Measurements from ENCODE around the gene CCDC134. TPM values are rescaled to one million over a fixed set of nuclear protein-coding genes. Genes with fewer than 3 reads are reported as not detected.

CCDC134 gene
- total RNA-seq, 4 donors from 2014 or later: 3.8 to 8.9 (median 5.4) TPM

DNA sequence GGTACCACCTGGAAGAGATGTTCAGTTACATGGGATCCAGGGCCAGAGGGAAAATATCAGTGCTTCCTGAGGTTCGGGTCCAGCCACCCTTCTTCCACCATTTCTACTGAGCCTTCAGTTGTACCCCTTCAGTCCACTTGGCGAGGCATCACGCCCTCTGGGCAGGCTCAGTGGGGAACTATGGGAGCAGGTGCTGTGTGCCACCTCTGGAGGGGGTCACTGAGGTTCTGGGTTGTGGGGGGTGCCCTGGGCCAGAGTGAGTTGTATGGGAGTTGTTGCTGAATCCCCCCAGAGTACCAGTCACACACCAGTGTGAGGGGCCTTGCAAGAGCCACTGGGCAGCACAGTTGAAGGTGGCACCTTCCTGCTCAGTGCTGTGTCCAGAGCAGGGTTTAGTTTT, 29.7 kb downstream of the CCDC134 start:
- Histone ChIP-seq H3K4me3 (no peak overlapping the region), H3K36me3 (peaks cover 0 to 11% of the 10 kb centered on the region in 2 donors), H3K4me1 (peaks cover 0 to 47% (median 10%) of the 10 kb centered on the region in 3 donors), H3K9me3 (no peaks in the 10 kb centered on the region), H3K27ac (no peak overlapping the region), H3K27me3 (no peaks in the 10 kb centered on the region)
- ATAC-seq: no peak
- 100% methylated on average over 1 of the region's 3 CpGs; no CpG with 5 or more reads in 1 of the 2 donors for WGBS, 2 donors (ENCODE audit: low coverage in 1 of 2)
- TF ChIP-seq POLR2A (IDR thresholded peaks at IDR 0.05) (no peak), EP300 (IDR thresholded peaks at IDR 0.05) (no peak), POLR2AphosphoS5 (IDR thresholded peaks at IDR 0.05) (no peak)
- TF ChIP-seq, protein P1, sequence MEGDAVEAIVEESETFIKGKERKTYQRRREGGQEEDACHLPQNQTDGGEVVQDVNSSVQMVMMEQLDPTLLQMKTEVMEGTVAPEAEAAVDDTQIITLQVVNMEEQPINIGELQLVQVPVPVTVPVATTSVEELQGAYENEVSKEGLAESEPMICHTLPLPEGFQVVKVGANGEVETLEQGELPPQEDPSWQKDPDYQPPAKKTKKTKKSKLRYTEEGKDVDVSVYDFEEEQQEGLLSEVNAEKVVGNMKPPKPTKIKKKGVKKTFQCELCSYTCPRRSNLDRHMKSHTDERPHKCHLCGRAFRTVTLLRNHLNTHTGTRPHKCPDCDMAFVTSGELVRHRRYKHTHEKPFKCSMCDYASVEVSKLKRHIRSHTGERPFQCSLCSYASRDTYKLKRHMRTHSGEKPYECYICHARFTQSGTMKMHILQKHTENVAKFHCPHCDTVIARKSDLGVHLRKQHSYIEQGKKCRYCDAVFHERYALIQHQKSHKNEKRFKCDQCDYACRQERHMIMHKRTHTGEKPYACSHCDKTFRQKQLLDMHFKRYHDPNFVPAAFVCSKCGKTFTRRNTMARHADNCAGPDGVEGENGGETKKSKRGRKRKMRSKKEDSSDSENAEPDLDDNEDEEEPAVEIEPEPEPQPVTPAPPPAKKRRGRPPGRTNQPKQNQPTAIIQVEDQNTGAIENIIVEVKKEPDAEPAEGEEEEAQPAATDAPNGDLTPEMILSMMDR (IDR thresholded peaks at IDR 0.05): no peak

- H3K36me3 ChIP-seq: peaks cover 0 to 8% of the 10 kb centered on the region in 2 donors
- no peak for TF ChIP-seq POLR2AphosphoS5 (IDR thresholded peaks at IDR 0.05)
- TF ChIP-seq POLR2A (IDR thresholded peaks at IDR 0.05): no peak
- TF ChIP-seq, protein P1 (IDR thresholded peaks at IDR 0.05): no peak
- no peak for TF ChIP-seq EP300 (IDR thresholded peaks at IDR 0.05)
- H3K9me3 ChIP-seq: no peaks in the 10 kb centered on the region
- no peak overlapping the region for H3K4me3 ChIP-seq
- WGBS, 2 donors (ENCODE audit: low coverage in 1 of 2): 49 to 51% methylated on average over 4 to 5 of the region's 6 CpGs
- no peak for ATAC-seq
- H3K27ac ChIP-seq: peak overlapping the region in 3 of 4 donors; percentile 89 to 97 (median 91)
- peaks cover 0 to 43% (median 10%) of the 10 kb centered on the region in 3 donors for H3K4me1 ChIP-seq
- no peaks in the 10 kb centered on the region for H3K27me3 ChIP-seq
Measured at GRCh38 chr22:41831383-41831782, 30.9 kb downstream of the CCDC134 start.

- WGBS, 2 donors (ENCODE audit: low coverage in 1 of 2): 16 to 30% methylated on average over 4 to 10 of the region's 17 CpGs
- peak overlapping the region; percentile 80 to 99 for H3K4me3 ChIP-seq
- no peak for ATAC-seq
- H3K4me1 ChIP-seq: peaks cover 0 to 37% (median 7%) of the 10 kb centered on the region in 3 donors
- no peaks in the 10 kb centered on the region for H3K27me3 ChIP-seq
- H3K27ac ChIP-seq: peak overlapping the region; percentile 87 to 97 (median 90)
- H3K9me3 ChIP-seq: no peaks in the 10 kb centered on the region
- TF ChIP-seq POLR2A (IDR thresholded peaks at IDR 0.05): no peak
- no peak for TF ChIP-seq POLR2AphosphoS5 (IDR thresholded peaks at IDR 0.05)
- TF ChIP-seq EP300 (IDR thresholded peaks at IDR 0.05): no peak
- TF ChIP-seq, protein P1 (IDR thresholded peaks at IDR 0.05): no peak
- H3K36me3 ChIP-seq: peaks cover 0 to 13% of the 10 kb centered on the region in 2 donors
Measured at GRCh38 chr22:41831828-41832552, 31.5 kb downstream of the CCDC134 start.

DNA sequence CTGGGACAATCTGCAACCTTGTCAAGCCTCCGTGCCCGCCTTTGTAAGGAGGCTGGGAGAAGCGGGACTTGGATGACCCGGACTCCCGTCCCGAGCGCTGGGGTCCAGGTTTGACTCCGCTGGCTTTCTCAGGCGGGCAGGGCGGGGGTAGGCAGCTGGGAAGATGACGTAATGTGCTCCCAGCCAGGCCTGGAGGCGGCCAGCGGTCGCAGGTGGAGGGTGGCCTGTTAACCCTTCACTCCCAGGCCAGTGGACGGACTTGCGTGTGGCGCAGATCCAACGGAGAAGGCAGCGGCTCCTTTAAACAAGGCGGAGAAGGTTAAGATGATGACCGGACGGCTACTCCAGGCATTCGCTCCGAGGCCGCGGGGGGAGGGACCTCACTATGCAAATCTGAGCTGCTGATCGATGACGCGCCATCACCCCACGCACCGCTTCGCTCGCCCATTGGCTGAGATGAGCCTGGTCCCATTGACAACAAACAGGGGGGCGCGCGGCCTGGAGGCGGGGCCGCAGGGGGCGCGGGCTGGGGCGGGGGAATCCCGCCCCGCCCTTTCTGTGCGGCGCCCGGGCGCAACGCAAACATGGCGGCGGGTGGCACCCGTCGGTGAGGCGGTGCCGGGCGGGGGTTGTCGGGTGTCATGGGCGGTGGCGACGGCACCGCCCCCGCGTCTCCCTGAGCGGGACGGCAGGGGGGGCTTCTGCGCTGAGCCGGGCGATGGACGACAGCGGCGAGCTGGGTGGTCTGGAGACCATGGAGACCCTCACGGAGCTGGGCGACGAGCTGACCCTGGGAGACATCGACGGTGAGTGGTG, 32.3 kb downstream of the CCDC134 start, which contains the start of gene SREBF2:
Gene SREBF2 (plus strand): TSS at position 553 of the 816 bp plus-strand sequence. CDS start 166 bp downstream, at position 719.
- H3K27ac ChIP-seq: peak within 1 kb of the TSS; percentile 87 to 97 (median 90)
- WGBS, 2 donors (ENCODE audit: low coverage in 1 of 2): 0% methylated on average over 1 of the region's 75 CpGs; no CpG with 5 or more reads in 1 of the 2 donors
- peaks cover 0 to 41% (median 7%) of the 10 kb centered on the region in 3 donors for H3K4me1 ChIP-seq
- TF ChIP-seq, protein P1 (IDR thresholded peaks at IDR 0.05): no peak
- TF ChIP-seq POLR2AphosphoS5 (IDR thresholded peaks at IDR 0.05): peak; percentile 85
- peak; percentile 70 to 76 for TF ChIP-seq POLR2A (IDR thresholded peaks at IDR 0.05)
- no peak for TF ChIP-seq EP300 (IDR thresholded peaks at IDR 0.05)
- no peaks in the 10 kb centered on the region for H3K27me3 ChIP-seq
- H3K9me3 ChIP-seq: no peaks in the 10 kb centered on the region
- peak within 1 kb of the TSS; percentile 80 to 99 for H3K4me3 ChIP-seq
- peak; percentile 99 for ATAC-seq
- H3K36me3 ChIP-seq: peaks cover 0 to 13% of the 10 kb centered on the region in 2 donors
